ENCODE data around the gene CCDC33.

The CCDC33 gene

DNA sequence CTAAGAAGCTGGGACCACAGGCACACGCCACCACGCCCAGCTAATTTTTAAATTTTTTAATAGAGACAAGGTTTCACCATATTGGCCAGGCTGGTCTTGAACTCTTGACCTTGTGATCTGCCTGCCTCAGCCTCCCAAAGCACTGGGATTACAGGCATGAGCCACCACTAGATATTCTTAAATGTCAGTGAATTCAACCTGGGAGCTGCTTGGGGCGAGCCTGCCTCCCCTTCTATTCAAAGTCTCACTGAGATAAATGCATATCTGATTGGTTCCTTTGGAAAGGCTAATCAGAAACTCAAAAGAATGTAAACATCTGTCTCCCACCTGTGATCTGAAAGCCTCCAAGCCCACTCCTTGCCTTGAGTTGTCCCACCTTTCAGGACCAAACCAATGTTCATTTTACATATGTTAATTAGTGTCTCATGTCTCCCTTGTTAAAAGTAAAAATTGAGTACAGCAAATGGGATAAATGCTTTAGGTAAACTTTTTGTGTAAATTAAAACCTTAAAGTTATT is 116.3 kb downstream of the CCDC33 start:
- TF ChIP-seq GATA3 (IDR thresholded peaks at IDR 0.05; ENCODE audit: low read depth, low read length) (no peak), GATA2 (IDR thresholded peaks at IDR 0.05; ENCODE audit: low read depth, low read length) (no peak)

DNA sequence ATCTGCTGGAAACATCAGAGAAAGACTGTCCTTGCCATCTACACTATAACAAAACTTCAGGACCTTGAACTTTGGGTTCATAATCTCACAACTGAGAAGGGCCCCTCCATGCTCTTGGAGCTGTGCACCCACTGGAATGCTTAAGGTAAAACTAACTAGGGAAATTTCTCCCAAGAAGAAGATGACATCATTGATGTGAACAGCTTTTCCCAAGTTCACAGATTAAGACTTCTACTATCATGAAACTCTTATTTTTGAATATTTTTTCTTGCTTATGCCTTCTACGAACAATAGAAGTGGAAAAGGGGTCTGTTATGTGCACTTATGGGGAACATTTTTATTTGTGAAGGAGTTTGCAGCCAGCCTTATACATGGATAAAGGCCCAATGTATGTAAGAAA is 126.4 kb downstream of the CCDC33 start:
- no peak for TF ChIP-seq GATA3 (IDR thresholded peaks at IDR 0.05; ENCODE audit: low read depth, low read length)
- no peak for TF ChIP-seq GATA2 (IDR thresholded peaks at IDR 0.05; ENCODE audit: low read depth, low read length)

DNA sequence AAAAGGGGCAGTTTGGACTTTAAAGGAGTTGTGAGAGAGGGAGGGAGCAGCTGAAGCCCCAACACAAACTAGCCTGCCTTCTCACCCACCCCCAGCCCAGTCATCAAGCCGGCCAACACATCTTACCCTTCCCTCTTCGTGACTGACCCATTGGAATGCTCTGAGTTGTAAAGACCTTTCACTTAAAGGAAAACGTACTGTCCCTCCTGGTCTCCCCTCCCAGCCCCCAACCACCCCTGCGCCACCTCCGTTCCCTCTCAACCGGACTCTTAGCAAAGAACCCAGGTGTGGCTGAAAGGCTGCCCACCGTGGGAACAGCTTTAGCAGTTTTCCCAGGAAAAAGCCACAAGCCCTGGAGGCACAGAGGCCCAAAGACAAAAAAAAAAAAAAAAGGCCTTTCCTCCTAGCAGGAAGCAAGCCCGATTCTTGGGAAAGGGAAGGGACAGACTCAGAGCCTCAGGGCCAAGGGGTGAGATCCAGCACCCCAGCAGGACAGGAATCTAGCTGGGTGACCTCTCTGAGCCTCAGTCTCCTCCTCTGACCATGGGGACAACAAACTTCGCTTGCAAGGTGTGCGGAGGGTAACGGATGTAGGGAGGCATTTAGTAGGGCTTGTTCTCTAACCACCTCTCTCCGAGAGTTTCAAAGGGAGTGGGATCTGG is 128.9 kb downstream of the CCDC33 start:
- TF ChIP-seq GATA2 (IDR thresholded peaks at IDR 0.05; ENCODE audit: low read depth, low read length): no peak
- TF ChIP-seq GATA3 (IDR thresholded peaks at IDR 0.05; ENCODE audit: low read depth, low read length): no peak

DNA sequence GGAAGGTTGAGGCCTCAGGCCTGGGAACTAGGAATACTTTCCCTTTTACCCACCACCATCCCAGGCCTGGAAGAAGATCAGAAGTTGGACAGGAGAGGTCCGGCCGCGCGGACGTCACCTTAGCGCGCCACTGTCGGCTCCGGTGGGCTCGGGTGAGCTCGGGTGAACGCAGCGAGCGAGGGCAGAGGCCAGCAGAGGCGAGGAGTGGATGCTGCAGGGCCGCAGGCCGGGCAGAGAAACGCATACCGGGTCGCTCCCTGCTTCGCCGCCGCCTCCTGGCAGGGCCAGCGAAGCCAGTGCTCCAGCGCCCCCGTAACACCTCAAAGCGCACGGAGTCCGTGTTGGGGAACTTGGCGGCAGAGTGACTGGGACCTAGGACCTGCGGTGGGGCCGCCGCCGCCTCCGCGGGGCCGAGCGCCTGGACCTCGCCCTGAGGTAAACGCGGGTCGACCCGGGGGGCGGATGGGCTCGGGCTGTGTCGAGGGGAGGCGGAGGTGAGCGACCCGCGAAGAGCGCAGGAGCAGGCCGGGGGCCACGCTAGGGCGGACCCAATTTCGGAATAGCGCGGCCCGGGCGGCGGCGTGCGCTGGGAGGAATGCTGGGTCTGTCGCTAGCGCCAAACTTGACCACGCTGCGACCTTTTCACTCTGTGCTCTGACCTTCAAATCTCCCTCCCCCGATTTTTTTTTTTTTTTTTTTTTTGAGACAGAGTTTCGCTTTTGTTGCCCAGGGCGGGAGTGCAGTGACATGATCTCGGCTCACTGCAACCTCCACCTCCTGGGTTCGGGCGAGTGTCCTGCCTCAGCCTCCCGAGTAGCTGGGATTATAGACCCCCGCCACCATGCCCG is 129.7 kb downstream of the CCDC33 start:
- no peak for TF ChIP-seq GATA3 (IDR thresholded peaks at IDR 0.05; ENCODE audit: low read depth, low read length)
- TF ChIP-seq GATA2 (IDR thresholded peaks at IDR 0.05; ENCODE audit: low read depth, low read length): no peak

DNA sequence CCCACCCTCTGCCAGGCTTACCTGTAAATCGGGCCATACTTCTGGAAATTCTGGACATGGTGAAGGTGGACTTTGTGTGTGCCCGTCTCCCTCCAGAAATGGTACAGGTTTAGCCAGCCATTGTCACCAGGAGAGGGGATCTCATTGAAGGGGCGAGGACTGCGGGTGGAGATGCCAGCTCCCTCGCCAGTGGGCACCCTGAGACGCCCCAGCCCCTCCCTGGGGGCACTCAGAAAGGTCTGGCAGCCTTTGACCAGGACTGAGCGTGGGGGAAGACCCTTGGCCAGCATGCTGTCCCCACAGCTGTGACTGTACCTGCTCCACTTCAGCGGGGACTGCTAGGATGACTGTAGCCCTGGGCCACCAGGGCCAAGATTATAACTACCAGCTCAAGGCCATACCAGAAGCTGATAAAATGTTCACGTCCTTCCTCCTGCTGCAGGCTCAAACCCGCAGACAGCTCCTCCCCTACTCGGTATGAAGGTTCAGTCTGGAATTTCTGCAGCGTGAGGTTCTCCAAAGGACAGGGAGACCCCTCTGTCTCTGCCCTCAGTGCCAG is 131.2 kb downstream of the CCDC33 start, which contains the start of gene CYP11A1:
Gene CYP11A1, minus strand, starts transcription at position 351 of the 559 bp plus-strand sequence. Its CDS starts 61 bp downstream, at position 290.
- TF ChIP-seq GATA3 (IDR thresholded peaks at IDR 0.05; ENCODE audit: low read depth, low read length): no peak
- TF ChIP-seq GATA2 (IDR thresholded peaks at IDR 0.05; ENCODE audit: low read depth, low read length): no peak

DNA sequence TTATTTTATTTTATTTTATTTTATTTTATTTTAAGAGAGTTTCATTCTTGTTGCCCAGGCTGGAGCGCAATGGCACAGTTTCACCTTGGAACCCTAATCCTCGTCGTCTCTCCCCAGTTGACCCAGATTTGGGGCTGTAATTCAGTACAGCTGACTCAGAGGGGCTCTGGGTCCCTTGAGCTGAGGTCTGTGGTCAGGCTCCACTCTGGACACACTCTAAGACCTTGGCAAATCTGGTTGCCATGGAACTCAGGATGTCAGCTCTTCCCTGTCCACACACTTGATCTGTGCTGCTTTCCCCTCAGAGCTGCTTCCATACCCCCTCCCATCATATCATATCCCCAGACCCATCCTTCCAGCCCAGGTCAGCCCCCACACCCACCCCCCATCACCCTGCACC is 132.0 kb downstream of the CCDC33 start:
- no peak for TF ChIP-seq GATA2 (IDR thresholded peaks at IDR 0.05; ENCODE audit: low read depth, low read length)
- no peak for TF ChIP-seq GATA3 (IDR thresholded peaks at IDR 0.05; ENCODE audit: low read depth, low read length)

DNA sequence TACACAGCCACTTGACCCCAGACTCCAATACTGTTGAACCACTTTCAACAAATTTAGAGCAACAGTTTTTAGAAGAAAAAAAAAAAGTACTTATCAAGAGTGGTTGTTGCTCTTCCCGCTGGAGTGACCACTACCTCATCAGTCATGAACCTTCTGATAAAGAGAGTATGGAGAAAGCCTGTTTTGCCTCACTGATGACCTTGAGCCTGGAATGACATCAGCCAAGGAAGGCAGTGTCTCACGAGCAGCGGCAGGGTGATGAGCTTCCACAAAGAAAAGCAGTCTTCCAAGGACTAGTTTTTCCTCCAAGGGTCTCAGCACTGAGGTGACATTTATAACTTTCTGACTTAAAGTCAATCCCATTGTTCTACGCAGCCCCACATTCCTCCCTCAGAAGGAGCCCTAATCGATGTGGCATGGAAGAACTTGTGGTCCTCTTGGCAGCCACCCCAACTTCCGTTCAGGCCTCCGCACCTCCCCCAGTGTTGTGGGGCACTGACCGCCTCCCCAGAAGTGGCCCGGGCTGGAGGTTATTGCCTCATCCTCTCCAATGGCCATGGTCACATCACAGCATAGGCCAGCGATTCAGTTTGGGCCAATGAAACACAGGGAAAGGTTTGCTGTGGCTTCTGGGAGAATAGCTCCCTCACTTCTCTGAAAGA is 133.1 kb downstream of the CCDC33 start:
- TF ChIP-seq GATA2 (IDR thresholded peaks at IDR 0.05; ENCODE audit: low read depth, low read length) (no peak), GATA3 (IDR thresholded peaks at IDR 0.05; ENCODE audit: low read depth, low read length) (no peak)

DNA sequence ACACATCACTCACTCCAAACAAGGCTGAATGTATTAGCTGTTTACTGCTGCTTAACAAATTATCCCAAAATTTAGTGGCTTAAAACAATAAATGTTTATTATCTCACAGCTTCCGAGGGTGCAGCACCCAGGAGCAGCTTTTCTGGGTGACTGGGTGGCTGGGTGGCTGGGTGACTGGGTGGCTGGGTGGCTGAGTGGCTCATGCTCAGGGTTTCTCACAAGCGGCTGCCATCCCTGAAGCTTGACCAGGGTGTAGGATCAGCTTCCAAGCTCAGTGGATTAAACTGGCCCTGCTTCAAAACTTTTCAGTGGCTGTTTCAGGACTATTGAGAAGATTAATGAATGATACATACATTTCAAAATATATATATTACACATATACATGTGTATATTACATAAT is 133.6 kb downstream of the CCDC33 start:
- no peak for TF ChIP-seq GATA3 (IDR thresholded peaks at IDR 0.05; ENCODE audit: low read depth, low read length)
- no peak for TF ChIP-seq GATA2 (IDR thresholded peaks at IDR 0.05; ENCODE audit: low read depth, low read length)

DNA sequence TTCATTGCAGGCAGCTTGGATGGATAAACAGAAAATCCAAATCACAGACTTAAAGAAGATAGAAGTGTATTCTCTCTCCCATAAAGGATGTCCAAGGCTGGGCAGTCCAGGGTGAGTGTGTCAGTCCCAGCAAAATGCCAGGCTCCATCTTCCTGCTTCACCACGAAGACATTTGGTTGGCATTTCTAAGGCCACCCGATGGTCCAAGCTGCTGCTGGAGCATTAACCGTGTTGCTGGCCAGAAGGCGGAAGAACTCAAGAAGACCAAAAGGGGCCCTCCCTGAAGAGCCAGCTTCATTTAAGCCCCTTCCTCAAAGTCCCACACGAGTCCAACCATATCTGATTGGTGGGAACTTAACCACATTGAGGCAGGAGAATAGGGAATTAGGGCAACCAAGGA is 134.3 kb downstream of the CCDC33 start:
- TF ChIP-seq GATA3 (IDR thresholded peaks at IDR 0.05; ENCODE audit: low read depth, low read length) (no peak), GATA2 (IDR thresholded peaks at IDR 0.05; ENCODE audit: low read depth, low read length) (no peak)

DNA sequence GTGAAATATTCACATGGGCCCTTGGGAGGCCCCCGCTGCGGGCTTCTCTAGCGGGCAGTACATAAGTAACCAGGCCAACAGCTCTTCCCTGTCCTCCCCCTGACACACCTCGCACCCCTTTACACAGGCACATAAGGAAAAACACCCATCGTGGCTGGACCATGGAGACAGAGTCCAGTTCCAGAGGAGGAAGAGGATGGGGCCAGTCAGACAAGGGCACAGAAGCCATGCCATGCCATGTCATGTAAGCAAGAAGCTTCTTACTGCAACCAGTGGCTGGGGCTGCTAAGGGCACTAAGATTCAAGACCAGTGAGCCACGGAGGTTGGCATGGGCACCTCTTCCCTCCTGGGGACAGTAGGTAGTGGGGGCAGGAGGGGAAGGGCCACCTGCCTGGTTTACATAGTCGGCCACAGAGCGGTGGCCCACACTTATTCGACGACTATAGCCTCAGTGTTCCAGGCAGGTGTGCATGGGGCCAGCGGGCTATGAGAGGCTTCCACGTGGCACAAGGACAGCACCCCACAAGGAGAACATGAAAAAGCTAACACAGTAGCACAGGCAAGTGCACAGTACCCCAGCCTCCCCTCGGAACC is 137.0 kb downstream of the CCDC33 start:
- TF ChIP-seq GATA3 (IDR thresholded peaks at IDR 0.05; ENCODE audit: low read depth, low read length) (no peak), GATA2 (IDR thresholded peaks at IDR 0.05; ENCODE audit: low read depth, low read length) (no peak)

DNA sequence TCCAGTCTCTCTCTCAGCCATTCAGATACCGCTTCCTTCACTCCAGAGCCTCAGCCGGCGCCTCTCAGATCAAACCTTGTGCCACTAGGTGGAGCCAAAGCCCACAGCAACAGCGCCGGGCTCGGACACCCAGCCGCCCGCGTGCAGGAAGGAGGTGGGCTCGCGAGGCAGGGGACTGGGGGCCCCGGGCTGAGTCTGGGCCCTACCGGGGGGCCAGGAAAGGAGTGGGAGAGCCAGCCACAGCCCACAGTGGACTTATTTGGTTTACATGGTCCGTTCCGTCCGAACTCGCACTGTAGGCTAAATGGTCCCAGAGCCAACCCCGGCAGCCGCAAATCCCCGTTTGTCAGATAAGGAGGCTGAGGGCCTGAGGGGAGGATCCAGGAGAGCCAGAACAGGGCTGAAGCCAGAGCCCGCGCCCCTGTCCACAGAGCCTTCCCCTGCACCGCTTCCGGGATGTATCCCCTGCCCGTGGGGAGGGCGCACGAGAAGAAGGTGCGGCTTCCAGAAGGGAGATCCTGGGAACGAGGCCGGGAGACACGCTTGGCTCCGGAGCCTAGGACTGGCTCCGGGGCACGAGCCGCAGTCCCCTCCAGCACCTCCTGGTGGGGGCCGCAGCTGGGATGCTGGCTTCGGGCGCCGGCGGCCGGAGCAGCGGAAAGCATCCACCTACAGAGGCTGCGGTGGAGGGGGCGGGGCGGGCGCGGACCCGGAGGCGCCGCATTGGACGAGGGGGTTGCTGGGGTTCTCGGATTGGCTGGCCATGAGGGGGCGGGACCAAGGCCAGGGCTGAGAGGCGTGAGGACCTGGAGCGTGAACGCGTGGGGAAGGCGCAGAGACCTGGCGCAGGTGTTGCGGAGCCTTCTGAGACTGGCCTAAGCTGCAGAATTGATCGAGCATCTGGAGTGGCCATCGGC is 137.9 kb downstream of the CCDC33 start:
- no peak for TF ChIP-seq GATA3 (IDR thresholded peaks at IDR 0.05; ENCODE audit: low read depth, low read length)
- TF ChIP-seq GATA2 (IDR thresholded peaks at IDR 0.05; ENCODE audit: low read depth, low read length): no peak

DNA sequence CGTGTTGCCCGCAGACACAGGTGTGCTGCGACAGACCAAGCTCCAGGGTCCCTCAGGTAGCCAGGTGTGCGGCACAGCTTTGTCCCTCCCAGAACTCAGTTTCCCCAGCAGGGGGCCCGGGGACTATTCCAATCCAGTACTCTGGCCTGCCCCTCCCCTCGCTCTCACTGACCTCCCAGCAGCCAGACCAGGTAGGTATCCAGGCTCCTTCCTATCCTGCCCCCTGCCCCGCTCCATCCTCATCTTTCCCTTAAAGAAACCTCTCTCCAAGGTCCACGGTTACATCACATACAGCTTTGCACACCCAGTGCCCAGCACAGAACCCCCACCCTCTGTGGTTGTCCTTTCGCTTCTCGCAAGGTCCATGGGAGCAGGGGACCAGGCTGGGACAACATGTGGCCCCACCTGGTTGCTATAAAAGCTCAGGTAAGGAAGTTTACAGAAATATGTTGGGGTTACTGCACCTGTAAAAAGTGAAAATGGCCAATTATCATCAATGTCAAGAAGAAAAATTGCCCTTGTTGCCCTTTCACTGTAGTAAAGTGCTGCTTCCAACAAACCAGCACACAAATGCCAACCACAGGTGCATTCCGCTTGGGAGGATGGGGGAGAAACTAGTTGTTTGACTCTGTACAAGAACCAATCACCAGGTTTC is 138.6 kb downstream of the CCDC33 start:
- TF ChIP-seq GATA2 (IDR thresholded peaks at IDR 0.05; ENCODE audit: low read depth, low read length) (no peak), GATA3 (IDR thresholded peaks at IDR 0.05; ENCODE audit: low read depth, low read length) (no peak)
